Mucosa of descending colon (tissue), 3 donors: Measurements from ENCODE around the gene RPS6KA4. TPM values are rescaled to one million over a fixed set of nuclear protein-coding genes. Genes with fewer than 3 reads are reported as not detected.
A peak's percentile ranks its signal among the peaks of the same experiment; 100 is the strongest.

ENCODE experiments used
- ATAC-seq: fragments of 200-7000 bp; cut with Tn5 transposase; one replicate; pipeline ENCODE4 v1.9.1; 2020; ENCODE audit warnings: mild to moderate bottlenecking, moderate library complexity
- DNase-seq, 3 donors: peaks; one replicate each; pipeline ENCODE4 v3.0.0-alpha.2; 2020
- H3K36me3 ChIP-seq: fragments of 200-600 bp; one replicate; pipeline ENCODE4 v1.8.0; 2021; ENCODE audit warnings: low read depth, mild to moderate bottlenecking
- H3K4me1 ChIP-seq: fragments of 200-600 bp; one replicate; pipeline ENCODE4 v1.8.0; 2021; ENCODE audit warnings: low read depth, mild to moderate bottlenecking
- H3K4me3 ChIP-seq: fragments of 200-600 bp; one replicate; pipeline ENCODE4 v1.8.0; 2021; ENCODE audit warnings: mild to moderate bottlenecking
- H3K9me3 ChIP-seq: fragments of 200-600 bp; one replicate; pipeline ENCODE4 v1.8.0; 2021; ENCODE audit warnings: mild to moderate bottlenecking
- intact Hi-C, 2 donors: fragments of 100-400 bp; cut with DNase I in 1 of 2; cut with micrococcal nuclease in 1 of 2; formaldehyde crosslinking; loops; one replicate each; pipeline versions ENCODE4 v1.11.0 to v1.11.1; 2022; cut with DNase I, micrococcal nuclease
- total RNA-seq, 3 donors: library from RNA; stranded (reverse); fragmentation: NEBNext Ultra II Directional in 2 of 3; extraction: Animal tissue kit (Norgen Biotek cat#: 25700) in 2 of 3; gene quantifications; one replicate each; pipeline versions ENCODE4 v1.2.1 to v1.2.4, GENCODE V29; 2021 to 2023
- TF ChIP-seq, protein P1 (sequence below): fragments of 200-600 bp; IDR thresholded peaks from one replicate; pipeline ENCODE4 v1.8.0; 2022; ENCODE audit warnings: antibody characterized with exemption, mild to moderate bottlenecking
- donor health status: DM: no; HTN: no; CAD: no; lungs with moderate emphysema.
- donor health status: DM: no; HTN: no; CAD: no.
- donor health status: DM: no; HTN: yes; CAD: no.

Gene RPS6KA4
- total RNA-seq, 3 donors from 2014 or later, result 33.6 to 39.8 (median 36.5) TPM

GRCh38 chr11:64376071-64376470 is 17.1 kb downstream of the RPS6KA4 start:
- no peak for ATAC-seq
- H3K9me3 ChIP-seq, result no peaks in the 10 kb centered on the region
- intact Hi-C loops, result no loop called here

GRCh38 chr11:64378335-64378880 is 19.4 kb downstream of the RPS6KA4 start:
- Histone ChIP-seq H3K4me3 (no peak overlapping the region), H3K9me3 (no peaks in the 10 kb centered on the region), H3K4me1 (no peaks in the 10 kb centered on the region), H3K36me3 (no peaks in the 10 kb centered on the region)
- TF ChIP-seq, protein P1, sequence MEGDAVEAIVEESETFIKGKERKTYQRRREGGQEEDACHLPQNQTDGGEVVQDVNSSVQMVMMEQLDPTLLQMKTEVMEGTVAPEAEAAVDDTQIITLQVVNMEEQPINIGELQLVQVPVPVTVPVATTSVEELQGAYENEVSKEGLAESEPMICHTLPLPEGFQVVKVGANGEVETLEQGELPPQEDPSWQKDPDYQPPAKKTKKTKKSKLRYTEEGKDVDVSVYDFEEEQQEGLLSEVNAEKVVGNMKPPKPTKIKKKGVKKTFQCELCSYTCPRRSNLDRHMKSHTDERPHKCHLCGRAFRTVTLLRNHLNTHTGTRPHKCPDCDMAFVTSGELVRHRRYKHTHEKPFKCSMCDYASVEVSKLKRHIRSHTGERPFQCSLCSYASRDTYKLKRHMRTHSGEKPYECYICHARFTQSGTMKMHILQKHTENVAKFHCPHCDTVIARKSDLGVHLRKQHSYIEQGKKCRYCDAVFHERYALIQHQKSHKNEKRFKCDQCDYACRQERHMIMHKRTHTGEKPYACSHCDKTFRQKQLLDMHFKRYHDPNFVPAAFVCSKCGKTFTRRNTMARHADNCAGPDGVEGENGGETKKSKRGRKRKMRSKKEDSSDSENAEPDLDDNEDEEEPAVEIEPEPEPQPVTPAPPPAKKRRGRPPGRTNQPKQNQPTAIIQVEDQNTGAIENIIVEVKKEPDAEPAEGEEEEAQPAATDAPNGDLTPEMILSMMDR, result no peak
- peak in 1 of 3 donors; percentile 30 for DNase-seq
- peak; percentile 58 for ATAC-seq
- intact Hi-C loops, result no loop called here

More at GRCh38 chr11:64376071-64376470, 17.1 kb downstream of the RPS6KA4 start:
- TF ChIP-seq, protein P1, result no peak
- H3K4me3 ChIP-seq, result no peak overlapping the region
- DNase-seq, result no peak
- peaks cover 2% of the 10 kb centered on the region for H3K4me1 ChIP-seq
- H3K36me3 ChIP-seq, result no peaks in the 10 kb centered on the region

- TF ChIP-seq, protein P1, result no peak
- ATAC-seq, result no peak
- Histone ChIP-seq H3K9me3 (no peaks in the 10 kb centered on the region), H3K4me1 (no peaks in the 10 kb centered on the region), H3K36me3 (no peaks in the 10 kb centered on the region), H3K4me3 (no peak overlapping the region)
- intact Hi-C loops, result no loop called here
- DNase-seq, result no peak
These were observed 20.2 kb downstream of the RPS6KA4 start for GRCh38 chr11:64379160-64379559.

GRCh38 chr11:64379817-64380709 is 21.1 kb downstream of the RPS6KA4 start:
- Histone ChIP-seq H3K36me3 (no peaks in the 10 kb centered on the region), H3K4me1 (no peaks in the 10 kb centered on the region), H3K4me3 (no peak overlapping the region), H3K9me3 (no peaks in the 10 kb centered on the region)
- DNase-seq (no peak), ATAC-seq (no peak)
- TF ChIP-seq, protein P1, result no peak
- intact Hi-C loops, result no loop called here

- no peaks in the 10 kb centered on the region for H3K36me3 ChIP-seq
- no peaks in the 10 kb centered on the region for H3K4me1 ChIP-seq
- DNase-seq, result no peak
- no peak for ATAC-seq
- no peaks in the 10 kb centered on the region for H3K9me3 ChIP-seq
- no peak overlapping the region for H3K4me3 ChIP-seq
- intact Hi-C loops, result no loop called here
- TF ChIP-seq, protein P1, result no peak
These were observed 22.4 kb downstream of the RPS6KA4 start for GRCh38 chr11:64381350-64381749.
